ENCODE data around the gene CLEC1A. TPM values are rescaled to one million over a fixed set of nuclear protein-coding genes. Genes with fewer than 3 reads are reported as not detected.

The CLEC1A gene
- total and polyA plus RNA-seq, 12 donors, result 1.4 to 5.6 (median 3.3) TPM

DNA sequence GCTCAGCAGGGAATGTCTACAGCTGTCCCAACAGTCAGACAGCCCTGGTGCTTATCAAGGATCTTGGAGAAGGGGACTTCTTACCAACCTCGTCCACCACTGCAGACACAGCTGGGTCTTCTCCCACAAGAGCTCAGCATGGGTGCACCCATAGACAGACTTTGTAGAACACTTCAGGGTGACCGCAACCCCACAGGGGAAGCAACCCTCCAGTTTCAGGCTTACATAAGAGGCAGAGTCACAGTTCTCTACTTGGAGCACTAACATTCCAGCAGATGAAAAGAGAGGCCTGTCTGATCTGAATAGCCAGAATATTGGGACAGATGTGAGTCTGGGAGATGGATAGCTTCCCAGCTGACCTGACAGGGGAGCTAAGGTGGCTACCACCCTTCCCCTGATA lies 3.5 kb upstream of the CLEC1A start:
- intact Hi-C loops (cut with DNase I), result no loop called here
- peak overlapping the region in 1 of 5 donors; percentile 77 for H3K27ac ChIP-seq
- no peaks in the 10 kb centered on the region for H3K27me3 ChIP-seq
- H3K4me1 ChIP-seq (replicated peaks in 1 of 2), result peaks cover 0 to 13% of the 10 kb centered on the region in 2 donors
- TF ChIP-seq POLR2A (IDR thresholded peaks at IDR 0.05), result no peak
- TF ChIP-seq, protein P1, sequence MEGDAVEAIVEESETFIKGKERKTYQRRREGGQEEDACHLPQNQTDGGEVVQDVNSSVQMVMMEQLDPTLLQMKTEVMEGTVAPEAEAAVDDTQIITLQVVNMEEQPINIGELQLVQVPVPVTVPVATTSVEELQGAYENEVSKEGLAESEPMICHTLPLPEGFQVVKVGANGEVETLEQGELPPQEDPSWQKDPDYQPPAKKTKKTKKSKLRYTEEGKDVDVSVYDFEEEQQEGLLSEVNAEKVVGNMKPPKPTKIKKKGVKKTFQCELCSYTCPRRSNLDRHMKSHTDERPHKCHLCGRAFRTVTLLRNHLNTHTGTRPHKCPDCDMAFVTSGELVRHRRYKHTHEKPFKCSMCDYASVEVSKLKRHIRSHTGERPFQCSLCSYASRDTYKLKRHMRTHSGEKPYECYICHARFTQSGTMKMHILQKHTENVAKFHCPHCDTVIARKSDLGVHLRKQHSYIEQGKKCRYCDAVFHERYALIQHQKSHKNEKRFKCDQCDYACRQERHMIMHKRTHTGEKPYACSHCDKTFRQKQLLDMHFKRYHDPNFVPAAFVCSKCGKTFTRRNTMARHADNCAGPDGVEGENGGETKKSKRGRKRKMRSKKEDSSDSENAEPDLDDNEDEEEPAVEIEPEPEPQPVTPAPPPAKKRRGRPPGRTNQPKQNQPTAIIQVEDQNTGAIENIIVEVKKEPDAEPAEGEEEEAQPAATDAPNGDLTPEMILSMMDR (IDR thresholded peaks at IDR 0.05), result no peak
- H3K9me3 ChIP-seq (replicated peaks in 1 of 3), result peaks cover 0 to 2% (median 0%) of the 10 kb centered on the region in 3 donors
- H3K4me3 ChIP-seq, result no peak overlapping the region
- DNase-seq, result peak in 3 of 7 donors; percentile 21 to 32 (median 22)
- H3K36me3 ChIP-seq (replicated peaks in 1 of 2), result no peaks in the 10 kb centered on the region
- 53 to 67% (median 62%) methylated on average over 1 to 2 of the region's 2 CpGs for WGBS, 4 donors

GRCh38 chr12:10101648-10102220 lies 2.9 kb upstream of the CLEC1A start:
- DNase-seq, result no peak
- intact Hi-C loops (cut with DNase I), result no loop called here
- Histone ChIP-seq H3K4me3 (no peak overlapping the region), H3K36me3 (replicated peaks in 1 of 2) (no peaks in the 10 kb centered on the region), H3K9me3 (replicated peaks in 1 of 3) (peaks cover 0 to 5% (median 0%) of the 10 kb centered on the region in 3 donors), H3K27me3 (no peaks in the 10 kb centered on the region), H3K27ac (peak overlapping the region in 1 of 5 donors; percentile 77), H3K4me1 (replicated peaks in 1 of 2) (peaks cover 0 to 13% of the 10 kb centered on the region in 2 donors)
- TF ChIP-seq POLR2A (IDR thresholded peaks at IDR 0.05), result no peak
- TF ChIP-seq, protein P1 (IDR thresholded peaks at IDR 0.05), result no peak
- WGBS, 4 donors, result 71 to 92% (median 78%) methylated on average over 1 of the region's 1 CpG

- Histone ChIP-seq H3K36me3 (replicated peaks in 1 of 2) (no peaks in the 10 kb centered on the region), H3K4me1 (replicated peaks in 1 of 2) (peaks cover 0 to 13% of the 10 kb centered on the region in 2 donors), H3K27me3 (no peaks in the 10 kb centered on the region), H3K9me3 (replicated peaks in 1 of 3) (peaks cover 0 to 5% (median 0%) of the 10 kb centered on the region in 3 donors), H3K27ac (peak overlapping the region in 2 of 5 donors; percentile 23 to 77), H3K4me3 (no peak overlapping the region)
- DNase-seq, result peak in 3 of 7 donors; percentile 12 to 83 (median 30)
- intact Hi-C loops (cut with DNase I), result no loop called here
- no peak for TF ChIP-seq POLR2A (IDR thresholded peaks at IDR 0.05)
- TF ChIP-seq, protein P1 (IDR thresholded peaks at IDR 0.05), result no peak
- 40 to 51% (median 48%) methylated on average over 4 to 5 of the region's 5 CpGs for WGBS, 4 donors
Measured at GRCh38 chr12:10101042-10101579, 2.3 kb upstream of the CLEC1A start.

- H3K9me3 ChIP-seq (replicated peaks in 1 of 3), result peaks cover 0 to 5% (median 0%) of the 10 kb centered on the region in 3 donors
- DNase-seq, result no peak
- H3K36me3 ChIP-seq (replicated peaks in 1 of 2), result no peaks in the 10 kb centered on the region
- TF ChIP-seq POLR2A (IDR thresholded peaks at IDR 0.05), result no peak
- TF ChIP-seq, protein P1 (IDR thresholded peaks at IDR 0.05), result no peak
- peak overlapping the region in 2 of 5 donors; percentile 32 to 62 for H3K27ac ChIP-seq
- WGBS, 4 donors, result 33 to 42% (median 36%) methylated on average over 3 of the region's 3 CpGs
- intact Hi-C loops (cut with DNase I), result no loop called here
- peaks cover 0 to 19% of the 10 kb centered on the region in 2 donors for H3K4me1 ChIP-seq (replicated peaks in 1 of 2)
- H3K27me3 ChIP-seq, result no peaks in the 10 kb centered on the region
- H3K4me3 ChIP-seq, result peak overlapping the region in 1 of 4 donors; percentile 15
Measured at GRCh38 chr12:10097521-10097920, 1.3 kb downstream of the CLEC1A start.

All from adrenal gland (tissue), 12 donors.